Measurements from ENCODE around the gene NKX2-1.

- TF ChIP-seq CTCF (conservative IDR thresholded peaks at IDR 0.05; ENCODE audit: low read depth, low read length) (no peak), EZH2 (IDR thresholded peaks at IDR 0.05; ENCODE audit: borderline replicate concordance, low read depth, low read length, poor library complexity, severe bottlenecking) (no peak)
Measured at GRCh38 chr14:36495666-36496065, 24.4 kb downstream of the NKX2-1 start.
